Neural progenitor cell (in vitro differentiated cells): ENCODE results near the gene DDRGK1. TPM values are rescaled to one million over a fixed set of nuclear protein-coding genes. Genes with fewer than 3 reads are reported as not detected.
A peak's percentile ranks its signal among the peaks of the same experiment; 100 is the strongest.

Source experiments
- DNase-seq: peaks from one replicate; pipeline ENCODE4 v3.0.0-alpha.2; 2016; ENCODE audit warnings: low spot score
- H2AFZ ChIP-seq: fragments of 200-600 bp; sonication (generic); replicated peaks from 2 replicates; pipeline ENCODE4 v1.6.1; 2016; ENCODE audit warnings: antibody characterized with exemption
- H3F3A ChIP-seq: fragments of 200-600 bp; sonication (generic); 2 replicates; pipeline ENCODE4 v1.6.1; 2016; ENCODE audit warnings: antibody characterized with exemption, low read depth
- H3K27ac ChIP-seq: fragments of 200-600 bp; sonication (generic); 2 replicates; pipeline ENCODE4 v1.5.1; 2016; ENCODE audit warnings: mild to moderate bottlenecking
- H3K27me3 ChIP-seq: fragments of 200-600 bp; sonication (generic); 2 replicates; pipeline ENCODE4 v1.6.1; 2016; ENCODE audit warnings: mild to moderate bottlenecking, moderate library complexity
- H3K36me3 ChIP-seq: fragments of 200-600 bp; sonication (generic); 2 replicates; pipeline ENCODE4 v1.5.1; 2016
- H3K4me1 ChIP-seq: fragments of 200-600 bp; sonication (generic); 2 replicates; pipeline ENCODE4 v1.6.1; 2016; ENCODE audit warnings: mixed run types
- H3K4me2 ChIP-seq: fragments of 200-600 bp; sonication (generic); 2 replicates; pipeline ENCODE4 v1.6.1; 2016
- H3K4me3 ChIP-seq: fragments of 200-600 bp; sonication (generic); 2 replicates; pipeline ENCODE4 v1.5.1; 2016
- H3K79me2 ChIP-seq: fragments of 200-600 bp; sonication (generic); 2 replicates; pipeline ENCODE4 v1.6.1; 2016; ENCODE audit warnings: low read depth
- H3K9ac ChIP-seq: fragments of 200-600 bp; sonication (generic); 2 replicates; pipeline ENCODE4 v1.6.1; 2016
- H3K9me3 ChIP-seq: fragments of 200-600 bp; sonication (generic); 2 replicates; pipeline ENCODE4 v1.5.1; 2016; ENCODE audit warnings: low read depth
- H4K20me1 ChIP-seq: fragments of 200-600 bp; sonication (generic); 2 replicates; pipeline ENCODE4 v1.6.1; 2016; ENCODE audit warnings: low read depth
- H3K27ac Mint-ChIP-seq: 3 replicates; pipeline ENCODE4 v1.8.0; 2021; ENCODE audit warnings: mixed read lengths
- H3K27me3 Mint-ChIP-seq: 2 replicates; pipeline ENCODE4 v1.8.0; 2022; ENCODE audit warnings: low read depth, mild to moderate bottlenecking, inconsistent platforms, moderate library complexity, mixed read lengths; ENCODE audit not compliant: insufficient read depth
- H3K36me3 Mint-ChIP-seq: 3 replicates; pipeline ENCODE4 v1.8.0; 2021; ENCODE audit warnings: mixed read lengths
- H3K4me1 Mint-ChIP-seq: 3 replicates; pipeline ENCODE4 v1.8.0; 2021; ENCODE audit warnings: mixed read lengths
- H3K4me3 Mint-ChIP-seq: 3 replicates; pipeline ENCODE4 v1.8.0; 2021; ENCODE audit warnings: mild to moderate bottlenecking, moderate library complexity, mixed read lengths
- H3K9me3 Mint-ChIP-seq: 3 replicates; pipeline ENCODE4 v1.8.0; 2020; ENCODE audit warnings: mixed read lengths
- CTCF ChIP-seq: fragments of 200-600 bp; sonication (generic); IDR thresholded peaks from 2 replicates; pipeline ENCODE4 v1.5.1; 2017; ENCODE audit warnings: antibody characterized with exemption, mild to moderate bottlenecking
- EZH2 ChIP-seq: fragments of 200-600 bp; sonication (generic); IDR thresholded peaks from 2 replicates; pipeline ENCODE4 v1.6.1; 2017; ENCODE audit warnings: antibody characterized with exemption, mild to moderate bottlenecking, moderate library complexity
- EZH2phosphoT487 ChIP-seq: fragments of 200-600 bp; sonication (generic); IDR thresholded peaks from 2 replicates; pipeline ENCODE4 v1.6.1; 2017; ENCODE audit warnings: antibody characterized with exemption
- total RNA-seq: library from RNA; depleted of rRNA; stranded (reverse); fragments of >200 nt; gene quantifications from 2 replicates; pipeline ENCODE4 v1.2.3, GENCODE V29; 2015; ENCODE audit warnings: low replicate concordance

DDRGK1 gene
- total RNA-seq, 1 donor from 2014 or later: 27.9 TPM

GRCh38 chr20:3248167-3248992 lies 43.9 kb upstream of the DDRGK1 start:
- no peaks in the 10 kb centered on the region for H3K9me3 Mint-ChIP-seq
- H3K27me3 ChIP-seq: peaks cover 41% of the 10 kb centered on the region
- H3K4me3 Mint-ChIP-seq: no peak overlapping the region
- peaks cover 7% of the 10 kb centered on the region for H3K36me3 Mint-ChIP-seq
- no peaks in the 10 kb centered on the region for H3K79me2 ChIP-seq
- no peak overlapping the region for H3K9ac ChIP-seq
- no peaks in the 10 kb centered on the region for H3K36me3 ChIP-seq
- no peak overlapping the region for H3K27ac Mint-ChIP-seq
- peak; percentile 28 for TF ChIP-seq CTCF
- TF ChIP-seq EZH2: peak; percentile 64
- TF ChIP-seq EZH2phosphoT487: peak; percentile 39
- H3K4me2 ChIP-seq: peak overlapping the region; percentile 70
- H3F3A ChIP-seq: peaks cover 13% of the 10 kb centered on the region
- peaks cover 18% of the 10 kb centered on the region for H4K20me1 ChIP-seq
- H3K27me3 Mint-ChIP-seq: peaks cover 36% of the 10 kb centered on the region
- peaks cover 4% of the 10 kb centered on the region for H3K4me1 ChIP-seq
- peaks cover 5% of the 10 kb centered on the region for H3K4me1 Mint-ChIP-seq
- H3K27ac ChIP-seq: no peak overlapping the region
- H2AFZ ChIP-seq: no peak overlapping the region
- H3K9me3 ChIP-seq: no peaks in the 10 kb centered on the region
- peak; percentile 83 for DNase-seq
- peak overlapping the region; percentile 42 for H3K4me3 ChIP-seq

DNA sequence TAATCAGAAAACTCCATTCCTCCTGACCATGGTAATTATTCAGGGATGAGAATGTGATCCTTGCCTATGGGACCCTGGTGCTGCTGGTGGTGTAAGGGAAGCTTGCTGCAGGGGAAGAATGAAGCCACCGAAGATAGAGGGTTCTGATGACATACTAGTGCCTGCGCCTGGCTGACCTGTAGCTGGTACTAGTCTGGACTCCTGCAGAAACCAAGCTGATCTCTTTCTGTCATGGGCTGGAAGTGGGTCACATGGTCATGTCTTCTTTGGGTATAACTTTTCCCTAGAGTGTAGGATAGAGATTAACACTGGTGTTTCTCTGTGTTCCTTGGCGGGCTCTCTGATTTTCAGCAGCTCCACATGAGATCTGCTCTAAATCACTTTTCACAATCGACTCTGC lies 43.2 kb upstream of the DDRGK1 start:
- Histone ChIP-seq H3K79me2 (no peaks in the 10 kb centered on the region), H3K9me3 (no peaks in the 10 kb centered on the region), H3F3A (peaks cover 13% of the 10 kb centered on the region), H2AFZ (no peak overlapping the region), H3K36me3 (no peaks in the 10 kb centered on the region), H3K27ac (no peak overlapping the region), H4K20me1 (peaks cover 18% of the 10 kb centered on the region), H3K4me2 (no peak overlapping the region), H3K4me1 (peaks cover 4% of the 10 kb centered on the region), H3K4me3 (no peak overlapping the region), H3K27me3 (peaks cover 41% of the 10 kb centered on the region), H3K9ac (no peak overlapping the region)
- Mint-ChIP-seq H3K9me3 (no peaks in the 10 kb centered on the region), H3K4me3 (no peak overlapping the region), H3K27ac (no peak overlapping the region), H3K36me3 (peaks cover 7% of the 10 kb centered on the region), H3K27me3 (peaks cover 37% of the 10 kb centered on the region), H3K4me1 (peaks cover 5% of the 10 kb centered on the region)
- TF ChIP-seq CTCF (no peak), EZH2phosphoT487 (no peak), EZH2 (no peak)
- no peak for DNase-seq

DNA sequence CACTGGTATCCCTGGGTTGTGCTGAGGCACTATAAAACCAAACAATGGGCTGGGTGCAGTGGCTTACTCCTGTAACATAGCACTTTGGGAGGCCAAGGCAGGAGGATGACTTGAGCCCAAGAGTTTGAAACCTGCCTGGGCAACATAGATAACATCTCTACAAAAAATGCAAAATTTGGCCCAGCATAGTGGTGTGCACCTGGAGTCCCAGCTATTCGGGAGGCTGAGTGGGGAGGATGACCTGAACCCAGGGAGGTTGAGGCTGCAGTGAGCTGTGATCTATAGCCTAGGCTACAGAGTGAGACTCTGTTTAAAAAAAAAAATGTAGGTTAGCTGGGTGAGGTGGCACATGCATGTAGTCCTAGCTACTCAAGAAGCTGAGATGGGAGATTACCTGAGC lies 42.2 kb upstream of the DDRGK1 start:
- no peaks in the 10 kb centered on the region for H3K9me3 ChIP-seq
- Mint-ChIP-seq H3K36me3 (peaks cover 2% of the 10 kb centered on the region), H3K27me3 (peaks cover 44% of the 10 kb centered on the region), H3K27ac (no peak overlapping the region), H3K4me3 (no peak overlapping the region), H3K4me1 (peaks cover 5% of the 10 kb centered on the region), H3K9me3 (no peaks in the 10 kb centered on the region)
- no peak overlapping the region for H3K9ac ChIP-seq
- no peaks in the 10 kb centered on the region for H3K36me3 ChIP-seq
- no peaks in the 10 kb centered on the region for H3K79me2 ChIP-seq
- H3K4me3 ChIP-seq: no peak overlapping the region
- H2AFZ ChIP-seq: no peak overlapping the region
- H3K4me2 ChIP-seq: no peak overlapping the region
- H4K20me1 ChIP-seq: peaks cover 18% of the 10 kb centered on the region
- DNase-seq: no peak
- peaks cover 4% of the 10 kb centered on the region for H3K4me1 ChIP-seq
- H3K27ac ChIP-seq: no peak overlapping the region
- TF ChIP-seq EZH2: no peak
- no peak for TF ChIP-seq EZH2phosphoT487
- TF ChIP-seq CTCF: no peak
- peaks cover 50% of the 10 kb centered on the region for H3K27me3 ChIP-seq
- H3F3A ChIP-seq: peaks cover 13% of the 10 kb centered on the region
